ENCODE data around the gene COL27A1.

DNA sequence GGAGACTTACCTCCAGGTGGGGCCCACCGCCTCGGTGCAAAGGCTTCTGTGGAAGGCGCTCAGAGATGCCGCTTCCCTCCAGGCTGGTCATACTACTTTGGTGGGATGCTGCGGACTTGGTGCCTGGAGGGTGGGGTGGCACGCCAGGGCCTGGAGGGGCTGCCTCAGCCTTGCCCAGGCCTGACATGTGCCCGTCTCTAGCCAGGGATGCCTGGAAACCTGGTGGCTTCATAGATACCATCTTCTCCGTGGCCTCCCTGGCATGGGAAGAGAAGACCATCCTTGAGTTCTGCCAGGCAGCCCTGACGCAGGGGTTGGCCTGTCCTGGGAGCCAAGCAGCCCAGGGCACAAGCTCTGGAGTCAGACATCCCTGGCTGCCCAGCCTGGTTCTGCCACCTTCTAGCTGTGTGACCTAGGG lies 202.6 kb downstream of the COL27A1 start:
- TF ChIP-seq EZH2 (IDR thresholded peaks at IDR 0.05; ENCODE audit: borderline replicate concordance, low read depth, low read length, severe bottlenecking), result no peak
- TF ChIP-seq, protein P1, sequence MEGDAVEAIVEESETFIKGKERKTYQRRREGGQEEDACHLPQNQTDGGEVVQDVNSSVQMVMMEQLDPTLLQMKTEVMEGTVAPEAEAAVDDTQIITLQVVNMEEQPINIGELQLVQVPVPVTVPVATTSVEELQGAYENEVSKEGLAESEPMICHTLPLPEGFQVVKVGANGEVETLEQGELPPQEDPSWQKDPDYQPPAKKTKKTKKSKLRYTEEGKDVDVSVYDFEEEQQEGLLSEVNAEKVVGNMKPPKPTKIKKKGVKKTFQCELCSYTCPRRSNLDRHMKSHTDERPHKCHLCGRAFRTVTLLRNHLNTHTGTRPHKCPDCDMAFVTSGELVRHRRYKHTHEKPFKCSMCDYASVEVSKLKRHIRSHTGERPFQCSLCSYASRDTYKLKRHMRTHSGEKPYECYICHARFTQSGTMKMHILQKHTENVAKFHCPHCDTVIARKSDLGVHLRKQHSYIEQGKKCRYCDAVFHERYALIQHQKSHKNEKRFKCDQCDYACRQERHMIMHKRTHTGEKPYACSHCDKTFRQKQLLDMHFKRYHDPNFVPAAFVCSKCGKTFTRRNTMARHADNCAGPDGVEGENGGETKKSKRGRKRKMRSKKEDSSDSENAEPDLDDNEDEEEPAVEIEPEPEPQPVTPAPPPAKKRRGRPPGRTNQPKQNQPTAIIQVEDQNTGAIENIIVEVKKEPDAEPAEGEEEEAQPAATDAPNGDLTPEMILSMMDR (IDR thresholded peaks at IDR 0.05; ENCODE audit: borderline replicate concordance, extremely low read depth, low read length, poor library complexity, severe bottlenecking), result no peak
